MM.1S (cell line): ENCODE data around the gene SLC32A1.

ENCODE experiments used
- CTCF ChIP-seq: fragments of 300-600 bp; sonication (generic); IDR thresholded peaks from 2 replicates; pipeline ENCODE4 v1.5.1; 2016; ENCODE audit warnings: antibody characterized with exemption, low read length, mixed read lengths
- EZH2 ChIP-seq: fragments of 300-600 bp; sonication (generic); optimal IDR thresholded peaks from 2 replicates; pipeline ENCODE3; 2017; ENCODE audit warnings: low read depth, mild to moderate bottlenecking, antibody characterized with exemption, low read length, mixed read lengths
- EZH2phosphoT487 ChIP-seq: fragments of 300-600 bp; sonication (generic); IDR thresholded peaks from 2 replicates; pipeline ENCODE4 v1.6.1; 2018; ENCODE audit warnings: antibody characterized with exemption, low read length

- no peak for TF ChIP-seq CTCF
- no peak for TF ChIP-seq EZH2
- no peak for TF ChIP-seq EZH2phosphoT487
Observed at GRCh38 chr20:38748861-38749149, 24.5 kb downstream of the SLC32A1 start.
